Heart left ventricle (tissue), 16 donors: ENCODE measurements around the gene SORCS2. TPM values are rescaled to one million over a fixed set of nuclear protein-coding genes. Genes with fewer than 3 reads are reported as not detected.

ENCODE experiments used
- ATAC-seq, 4 donors: fragments of 200-7000 bp; cut with Tn5 transposase; one replicate each; pipeline ENCODE4 v1.9.1; 2020 to 2022; ENCODE audit warnings: moderate library complexity in 4 of 4, mild to moderate bottlenecking in 3 of 4, moderate number of reproducible peaks in 1 of 4
- DNase-seq, 5 donors: peaks; one replicate each; pipeline ENCODE4 v3.0.0-alpha.2; 2020
- H3K27ac ChIP-seq, 12 donors: fragments of 200-600 bp; sonication (generic) in 4 of 12; one replicate each; pipeline versions ENCODE4 v1.5.0 to v1.8.0; 2016 to 2022; ENCODE audit warnings: mild to moderate bottlenecking in 2 of 12
- H3K27me3 ChIP-seq, 9 donors: fragments of 200-600 bp; sonication (generic) in 2 of 9; one replicate each; pipeline versions ENCODE4 v1.5.1 to v1.8.0; 2016 to 2022; ENCODE audit warnings: mild to moderate bottlenecking in 3 of 9
- H3K36me3 ChIP-seq, 9 donors: fragments of 200-600 bp; sonication (generic) in 2 of 9; one replicate each; pipeline versions ENCODE4 v1.5.0 to v1.8.0; 2018 to 2022; ENCODE audit warnings: mild to moderate bottlenecking in 2 of 9
- H3K4me1 ChIP-seq, 12 donors: fragments of 200-600 bp; sonication (generic) in 4 of 12; one replicate each; pipeline versions ENCODE4 v1.5.0 to v1.8.0; 2016 to 2022; ENCODE audit warnings: mild to moderate bottlenecking in 3 of 12
- H3K4me3 ChIP-seq, 12 donors: fragments of 200-600 bp; sonication (generic) in 4 of 12; one replicate each; pipeline versions ENCODE4 v1.5.0 to v1.8.0; 2017 to 2022; ENCODE audit warnings: mild to moderate bottlenecking in 9 of 12, moderate library complexity in 4 of 12
- H3K9me3 ChIP-seq, 12 donors: fragments of 200-600 bp; sonication (generic) in 4 of 12; one replicate each; pipeline versions ENCODE4 v1.5.0 to v1.8.0; 2016 to 2022; ENCODE audit warnings: mild to moderate bottlenecking in 1 of 12
- CTCF ChIP-seq, 12 donors: fragments of 200-600 bp; sonication (generic) in 4 of 12; IDR thresholded peaks; one replicate each; pipeline versions ENCODE4 v1.5.0 to v1.8.0; 2018 to 2022; ENCODE audit warnings: antibody characterized with exemption in 12 of 12, mild to moderate bottlenecking in 5 of 12
- POLR2A ChIP-seq, 2 donors: fragments of 450-650 bp; IDR thresholded peaks; one replicate each; pipeline ENCODE4 v1.6.1; 2017; ENCODE audit warnings: antibody characterized with exemption in 2 of 2, mild to moderate bottlenecking in 2 of 2, moderate library complexity in 2 of 2
- WGBS, 4 donors: extraction: QIAGEN DNeasy Blood & Tissue Kit in 2 of 4; methylation state at CpG; one replicate each; pipeline versions ENCODE4 v1.1.5 to v1.1.7; 2013 to 2018; 5-methylcytosine and 5-hydroxymethylcytosine counted together
- intact Hi-C, 10 donors: fragments of 100-400 bp; cut with DNase I; formaldehyde crosslinking; loops; one replicate each; pipeline versions ENCODE4 v1.11.1 to v1.14.2; 2022
- polyA plus RNA-seq, 2 donors: library from polyadenylated mRNA; stranded (reverse); fragments of 200-250 nt; gene quantifications; one replicate each; pipeline ENCODE4 v1.2.3, GENCODE V29; 2013
- total RNA-seq, 9 donors: library from RNA; depleted of rRNA in 2 of 9; stranded (reverse); fragments of >200 nt in 2 of 9; fragmentation: NEBNext Ultra II Directional in 3 of 9; extraction: Animal tissue kit (Norgen Biotek cat#: 25700) in 3 of 9; gene quantifications; one replicate each; pipeline versions ENCODE4 v1.1.0 to v1.2.4, GENCODE V29; 2016 to 2023
- donor health status: ischemic (EF 13 %, LVEDD 7.1; RV severe dilation, severe dysfunction).
- donor health status: healthy with polysubstance abuse.
- donor health status: DM: no; HTN: yes; CAD: no.
- donor health status: DM: no; HTN: no; CAD: no.
- donor health status: ischemic (EF 25% LVEDD 6.9; RV normal size, moderate dysfunction).
- donor health status: ischemic (EF 25% LVEDD 5.7; RV mildly dilated, moderate dysfunction).
- donor health status: healthy.
- donor health status: DM: yes; HTN: yes; CAD: no.
- donor health status: ischemic (EF 35%, LVEDD 5.7; RV mildly dilated, moderate dysfunction).
- donor health status: nonischemic (EF 11% LVEDD 7.7; RV severe dilation, severe dysfunction).
- donor health status: DM: yes; HTN: yes; CAD: no.
- donor health status: PGD.
- donor health status: ischemic (EF 29% LVEDD 5.4; RV normal size, mild dysfunction).
- donor health status: nonischemic (EF 23%, LVEDD 6.1; RV moderate dilation, normal function).

SORCS2 gene
- total and polyA plus RNA-seq, 11 donors, result 0.28 to 5.5 (median 2.4) TPM

GRCh38 chr4:7687796-7688195 lies 495.5 kb downstream of the SORCS2 start:
- H3K4me3 ChIP-seq, result no peak overlapping the region
- peaks cover 0 to 12% (median 4%) of the 10 kb centered on the region in 12 donors for H3K9me3 ChIP-seq
- ATAC-seq (no peak), DNase-seq (no peak)
- no peak for TF ChIP-seq CTCF (IDR thresholded peaks at IDR 0.05)
- no peak for TF ChIP-seq POLR2A (IDR thresholded peaks at IDR 0.05)
- peaks cover 0 to 5% (median 0%) of the 10 kb centered on the region in 12 donors for H3K4me1 ChIP-seq
- intact Hi-C loops, result no loop called here
- H3K36me3 ChIP-seq, result no peaks in the 10 kb centered on the region
- 90 to 94% (median 91%) methylated on average over 9 of the region's 9 CpGs for WGBS, 4 donors
- H3K27me3 ChIP-seq, result no peaks in the 10 kb centered on the region
- H3K27ac ChIP-seq, result no peak overlapping the region

GRCh38 chr4:7689773-7690693 lies 497.7 kb downstream of the SORCS2 start:
- H3K36me3 ChIP-seq, result no peaks in the 10 kb centered on the region
- no peak overlapping the region for H3K27ac ChIP-seq
- no peaks in the 10 kb centered on the region for H3K9me3 ChIP-seq
- TF ChIP-seq POLR2A (IDR thresholded peaks at IDR 0.05) (no peak), CTCF (IDR thresholded peaks at IDR 0.05) (no peak)
- WGBS, 4 donors, result 83 to 86% (median 84%) methylated on average over 6 of the region's 6 CpGs
- H3K27me3 ChIP-seq, result no peaks in the 10 kb centered on the region
- peaks cover 0 to 5% (median 0%) of the 10 kb centered on the region in 12 donors for H3K4me1 ChIP-seq
- ATAC-seq, result no peak
- no peak for DNase-seq
- H3K4me3 ChIP-seq, result no peak overlapping the region
- intact Hi-C loops, result no loop called here

GRCh38 chr4:7691061-7691460 lies 498.7 kb downstream of the SORCS2 start:
- TF ChIP-seq POLR2A (IDR thresholded peaks at IDR 0.05) (no peak), CTCF (IDR thresholded peaks at IDR 0.05) (no peak)
- no peak for ATAC-seq
- Histone ChIP-seq H3K36me3 (no peaks in the 10 kb centered on the region), H3K27ac (no peak overlapping the region), H3K4me1 (peaks cover 0 to 5% (median 0%) of the 10 kb centered on the region in 12 donors), H3K27me3 (no peaks in the 10 kb centered on the region), H3K4me3 (no peak overlapping the region), H3K9me3 (no peaks in the 10 kb centered on the region)
- DNase-seq, result no peak
- WGBS, 4 donors, result 87 to 91% (median 89%) methylated on average over 6 of the region's 6 CpGs
- intact Hi-C loops, result no loop called here

GRCh38 chr4:7691982-7692381 lies 499.6 kb downstream of the SORCS2 start:
- Histone ChIP-seq H3K9me3 (no peaks in the 10 kb centered on the region), H3K4me1 (peaks cover 0 to 5% (median 0%) of the 10 kb centered on the region in 12 donors), H3K36me3 (no peaks in the 10 kb centered on the region), H3K27ac (no peak overlapping the region), H3K27me3 (peaks cover 0 to 2% (median 0%) of the 10 kb centered on the region in 9 donors), H3K4me3 (no peak overlapping the region)
- ATAC-seq (peak in 3 of 4 donors; percentile 28 to 55 (median 50)), DNase-seq (peak in 3 of 5 donors; percentile 41 to 48 (median 45))
- WGBS, 4 donors, result 32 to 46% (median 36%) methylated on average over 3 to 8 of the region's 8 CpGs
- intact Hi-C loops, result no loop called here
- TF ChIP-seq CTCF (IDR thresholded peaks at IDR 0.05) (no peak), POLR2A (IDR thresholded peaks at IDR 0.05) (no peak)
